ENCODE results near the gene TMEM167B.
A peak's percentile ranks its signal among the peaks of the same experiment; 100 is the strongest.
"Not testable (repeated sequence)": the region's sequence is repeated elsewhere in the genome, so short reads cannot be mapped to it uniquely, and the experiment has no call there.

Gene TMEM167B

DNA sequence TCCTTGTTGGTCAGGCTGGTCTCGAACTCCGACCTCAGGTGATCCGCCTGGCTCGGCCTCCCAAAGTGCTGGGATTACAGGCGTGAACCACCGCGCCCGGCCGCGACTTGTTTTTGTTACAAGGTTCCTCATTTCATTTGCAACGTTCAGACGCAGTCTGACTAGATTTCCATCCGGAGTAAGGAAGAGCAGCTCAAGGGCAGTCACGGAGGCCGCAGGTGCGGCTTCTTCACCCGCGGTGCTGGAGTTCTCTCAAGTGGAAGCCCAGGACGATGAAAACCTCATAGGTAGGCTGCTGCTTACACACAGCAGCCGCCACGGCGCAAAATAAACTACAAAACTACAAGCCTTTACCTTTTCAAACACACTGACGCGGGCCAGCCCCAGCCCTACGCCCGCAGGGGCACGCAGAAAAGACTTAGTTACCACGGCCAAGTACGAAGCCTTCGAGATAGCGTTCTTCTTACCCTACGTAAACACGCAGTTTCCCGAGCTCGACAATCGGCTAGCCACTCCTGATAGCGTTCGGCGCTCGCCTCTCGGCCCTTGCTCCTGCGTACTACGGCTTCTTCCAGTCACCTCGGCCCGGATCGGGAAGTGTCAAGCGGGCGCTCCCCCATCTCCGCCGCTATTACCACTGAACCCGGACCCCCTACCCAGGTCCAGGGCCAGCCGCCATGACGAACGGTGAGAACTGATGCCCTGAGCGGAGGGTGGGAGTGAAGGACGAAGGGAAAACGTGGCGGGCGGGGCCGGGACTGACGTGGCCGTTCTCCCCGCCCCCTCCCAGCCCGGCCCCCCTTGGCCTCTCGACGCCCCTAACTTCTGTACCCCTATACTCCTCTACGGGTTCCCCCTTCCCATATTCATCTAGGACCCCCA lies at the start of gene TMEM167B:
Gene TMEM167B, plus strand, starts transcription at position 569 of the 882 bp plus-strand sequence. Its CDS starts 109 bp downstream, at position 678.
- peak within 1 kb of the TSS; percentile 98 for H3K4me3 ChIP-seq (ENCODE audit: low read length)
- TF ChIP-seq ZNF274 (IDR thresholded peaks at IDR 0.05; ENCODE audit: low read depth, low read length): no peak

DNA sequence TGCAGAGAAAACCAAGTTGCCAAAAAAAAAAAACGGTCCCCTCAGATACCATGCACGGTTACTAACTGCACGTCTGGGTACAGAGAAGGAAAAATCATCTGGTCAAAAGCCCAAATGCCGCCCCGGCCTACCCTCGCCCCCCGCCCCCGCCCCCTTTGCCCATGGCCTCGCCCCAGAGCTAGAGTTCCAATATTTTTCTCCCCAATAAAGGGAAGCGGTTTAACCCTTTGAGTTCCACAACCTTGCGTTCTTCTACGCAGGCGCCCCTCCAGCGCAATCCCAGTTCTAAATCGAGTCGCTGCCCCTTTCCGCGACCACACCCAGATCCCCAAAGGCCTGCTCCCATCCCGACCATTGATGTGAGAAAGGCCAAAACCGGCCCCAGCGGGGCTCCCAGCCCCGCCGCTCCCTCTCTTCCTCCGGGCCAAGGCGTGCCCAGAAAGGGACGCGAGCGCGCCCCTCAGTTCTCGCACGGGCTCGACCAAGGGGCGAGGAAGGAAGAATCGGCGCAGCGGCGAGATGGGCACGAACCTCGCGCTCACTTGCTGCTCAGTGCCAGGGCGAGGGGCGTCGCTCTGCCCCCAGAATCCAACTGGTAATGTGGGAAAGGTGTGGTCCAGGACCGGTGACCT lies 49.5 kb upstream of the TMEM167B start:
- TF ChIP-seq ZNF274 (IDR thresholded peaks at IDR 0.05; ENCODE audit: low read depth, low read length): no peak
- H3K4me3 ChIP-seq (ENCODE audit: low read length): peak overlapping the region; percentile 95

DNA sequence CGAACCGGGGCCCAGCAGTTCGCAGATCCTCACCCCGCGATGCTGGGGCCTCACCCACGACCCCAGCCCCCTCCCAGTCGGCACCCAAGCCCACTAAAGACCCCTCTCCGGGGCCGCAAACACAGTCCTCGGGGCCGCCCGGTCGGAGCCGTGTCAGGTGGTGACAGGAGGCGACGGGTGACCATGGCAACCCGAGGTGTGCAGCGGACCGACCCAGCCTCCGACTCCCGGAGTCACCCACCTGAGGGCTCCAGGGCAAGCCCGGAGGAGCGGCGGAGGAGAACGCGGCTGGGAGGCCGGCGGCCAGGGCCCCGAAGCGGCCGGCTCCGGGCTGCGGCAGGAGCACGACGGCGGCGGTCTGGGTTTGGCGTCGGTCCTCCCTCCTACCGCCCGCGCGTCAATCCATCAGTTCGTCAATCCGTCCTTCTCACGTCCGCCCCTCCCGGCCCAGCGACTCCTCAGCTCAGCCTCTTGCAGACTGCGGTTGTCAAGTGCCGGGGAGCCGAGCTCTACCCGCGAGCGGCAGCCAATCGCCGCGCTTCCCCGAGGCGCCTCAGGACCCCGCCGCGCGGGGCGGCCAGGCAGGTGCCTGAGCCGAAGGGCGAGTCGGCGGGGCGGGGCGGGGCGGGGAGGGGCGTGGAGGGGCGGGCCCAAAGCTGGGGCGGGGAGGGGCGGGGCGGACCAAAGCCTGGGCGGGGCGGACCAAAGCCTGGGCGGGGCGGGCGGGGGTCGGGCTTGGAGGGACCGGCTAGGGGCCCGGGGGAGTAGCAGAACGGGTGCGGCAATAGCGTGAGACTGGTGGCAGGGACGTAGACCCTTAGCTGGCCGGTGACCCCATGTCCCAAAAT lies 48.7 kb upstream of the TMEM167B start, which contains the start of gene WDR47:
Gene WDR47, minus strand, starts transcription at position 482 of the 848 bp plus-strand sequence. CDS start 18,590 bp downstream, outside the sequence.
- no peak for TF ChIP-seq ZNF274 (IDR thresholded peaks at IDR 0.05; ENCODE audit: low read depth, low read length)
- H3K4me3 ChIP-seq (ENCODE audit: low read length): peak within 1 kb of the TSS; percentile 95

DNA sequence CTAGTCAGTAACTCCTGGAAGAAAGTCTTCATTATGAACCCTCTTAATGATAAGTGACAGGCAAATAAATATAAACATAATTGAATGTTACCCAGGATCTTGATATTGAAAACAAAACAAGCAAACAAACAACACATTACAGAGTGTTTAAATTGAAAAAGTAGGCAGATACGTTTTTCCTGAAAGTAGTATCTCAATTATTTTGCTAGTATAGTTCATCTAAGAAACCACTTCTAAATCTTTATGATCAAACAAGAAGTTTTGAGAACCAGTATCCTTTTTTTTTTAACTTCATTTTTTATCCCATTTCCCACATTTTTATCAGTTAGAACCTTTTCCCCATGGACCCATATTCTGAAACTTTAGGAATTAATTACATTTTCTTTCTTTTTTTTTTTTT lies 45.0 kb upstream of the TMEM167B start:
- no peak for TF ChIP-seq ZNF274 (IDR thresholded peaks at IDR 0.05; ENCODE audit: low read depth, low read length)
- no peak overlapping the region for H3K4me3 ChIP-seq (ENCODE audit: low read length)

DNA sequence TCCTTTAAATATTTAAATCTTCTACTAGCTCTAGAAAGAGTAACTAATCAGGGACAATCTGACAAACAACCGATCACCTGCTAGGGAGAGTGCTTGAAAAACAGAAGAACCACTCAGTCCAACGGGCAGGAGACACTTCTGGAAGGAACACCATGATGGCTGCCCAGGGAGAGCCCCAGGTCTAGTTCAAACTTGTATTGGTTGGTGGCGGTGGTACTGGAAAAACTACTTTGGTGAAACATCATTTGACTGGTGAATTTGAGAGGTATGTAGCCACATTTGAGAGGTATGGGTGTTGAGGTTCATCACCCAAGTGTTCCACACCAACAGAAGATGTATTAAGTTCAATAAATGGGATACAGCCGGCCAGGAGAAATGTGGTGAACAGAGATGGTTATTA lies 43.9 kb upstream of the TMEM167B start:
- TF ChIP-seq ZNF274 (IDR thresholded peaks at IDR 0.05; ENCODE audit: low read depth, low read length): no peak
- no peak overlapping the region for H3K4me3 ChIP-seq (ENCODE audit: low read length)

DNA sequence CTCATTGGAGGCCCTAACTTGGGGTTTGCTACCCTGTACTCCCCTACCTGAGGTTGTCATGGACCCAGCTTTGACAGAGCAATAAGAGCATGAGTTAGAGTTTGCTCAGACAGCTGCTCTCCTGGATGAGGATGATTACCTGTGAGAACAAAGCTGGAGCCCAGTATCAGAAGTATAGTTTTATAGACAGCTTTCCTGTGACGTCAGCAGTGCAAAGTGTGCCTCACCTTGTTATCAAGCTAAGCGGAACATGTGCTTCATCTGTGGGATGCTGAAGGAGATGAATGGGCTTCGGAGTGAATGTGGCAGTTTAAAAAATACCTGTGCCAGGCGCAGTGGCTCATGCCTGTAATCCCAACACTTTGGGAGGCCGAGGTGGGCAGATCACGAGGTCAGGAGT lies 43.2 kb upstream of the TMEM167B start:
- no peak for TF ChIP-seq ZNF274 (IDR thresholded peaks at IDR 0.05; ENCODE audit: low read depth, low read length)
- no peak overlapping the region for H3K4me3 ChIP-seq (ENCODE audit: low read length)

DNA sequence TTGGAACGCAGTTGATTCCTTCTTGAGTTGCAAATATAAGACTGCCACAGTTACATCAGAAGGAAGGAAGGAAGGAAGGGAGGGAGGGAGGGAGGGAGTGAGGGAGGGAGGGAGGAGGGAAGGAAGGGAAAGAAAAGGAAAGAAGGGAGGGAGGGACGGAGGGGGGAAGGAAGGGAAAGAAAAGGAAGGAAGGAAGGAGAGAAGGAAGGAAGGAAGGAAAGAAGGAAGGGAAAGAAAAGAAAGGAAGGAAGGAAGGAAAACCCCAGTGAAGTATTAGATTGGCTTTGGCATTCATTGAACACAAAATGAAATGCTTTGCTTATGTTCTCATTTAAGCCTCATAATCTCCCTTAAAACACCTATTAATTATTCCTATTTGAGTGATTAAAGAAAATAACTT lies 42.2 kb upstream of the TMEM167B start:
- no peak for TF ChIP-seq ZNF274 (IDR thresholded peaks at IDR 0.05; ENCODE audit: low read depth, low read length)

DNA sequence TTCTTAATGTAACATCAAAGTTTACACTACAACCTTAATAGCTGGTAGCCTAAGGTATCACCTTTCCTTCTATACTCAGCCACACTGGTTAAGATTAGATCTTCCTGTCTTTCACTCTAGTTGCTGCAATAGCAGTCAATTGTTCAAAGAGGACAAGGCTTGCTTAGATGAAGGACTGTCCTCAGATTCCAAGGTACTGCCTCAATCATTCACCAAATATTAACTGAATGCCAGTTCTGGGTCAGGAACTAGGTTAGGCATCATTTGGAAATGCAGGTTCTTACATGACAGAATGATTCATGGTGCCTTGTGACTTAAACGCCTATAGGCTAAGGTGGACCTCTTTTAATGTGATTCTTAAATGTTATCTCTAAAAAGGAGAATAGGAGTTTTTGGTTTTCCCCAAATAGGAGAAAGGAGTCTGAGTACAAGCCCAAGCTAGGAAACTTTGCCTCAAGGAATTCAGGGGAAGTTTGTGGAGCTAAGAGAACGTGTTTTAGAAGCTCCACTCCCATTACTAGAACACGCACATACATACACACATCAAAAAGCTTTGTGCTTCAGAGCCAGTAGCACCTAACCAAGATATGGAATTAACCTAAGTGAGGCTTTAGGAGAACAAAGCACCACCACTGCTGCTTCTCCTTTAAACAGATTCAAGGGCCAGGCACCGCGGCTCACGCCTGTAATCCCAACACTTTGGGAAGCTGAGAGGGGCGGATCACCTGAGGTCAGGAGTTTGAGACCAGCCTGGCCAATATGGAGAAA lies 40.2 kb upstream of the TMEM167B start:
- no peak for TF ChIP-seq ZNF274 (IDR thresholded peaks at IDR 0.05; ENCODE audit: low read depth, low read length)
- no peak overlapping the region for H3K4me3 ChIP-seq (ENCODE audit: low read length)

More for the DNA sequence above, 42.2 kb upstream of the TMEM167B start:
- no peak overlapping the region for H3K4me3 ChIP-seq (ENCODE audit: low read length)

DNA sequence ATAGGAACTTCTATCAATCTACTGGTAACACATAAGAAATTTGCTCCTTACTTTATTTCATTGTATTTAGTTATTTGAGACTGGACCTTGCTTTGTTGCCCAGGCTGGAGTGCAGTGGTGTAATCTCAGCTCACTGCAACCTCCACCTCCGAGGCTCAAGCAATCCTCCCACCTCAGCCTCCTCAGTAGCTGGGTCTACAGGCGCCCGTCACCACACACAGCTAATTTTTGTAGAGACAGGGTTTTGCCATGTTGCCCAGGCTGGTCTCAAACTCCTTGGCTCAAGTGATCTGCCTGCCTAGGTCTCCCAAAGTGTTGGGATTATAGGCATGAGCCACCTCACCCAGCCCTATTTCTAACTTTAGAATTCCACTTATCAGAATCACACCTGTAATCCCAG lies 38.4 kb upstream of the TMEM167B start:
- not testable (repeated sequence) for H3K4me3 ChIP-seq (ENCODE audit: low read length)

DNA sequence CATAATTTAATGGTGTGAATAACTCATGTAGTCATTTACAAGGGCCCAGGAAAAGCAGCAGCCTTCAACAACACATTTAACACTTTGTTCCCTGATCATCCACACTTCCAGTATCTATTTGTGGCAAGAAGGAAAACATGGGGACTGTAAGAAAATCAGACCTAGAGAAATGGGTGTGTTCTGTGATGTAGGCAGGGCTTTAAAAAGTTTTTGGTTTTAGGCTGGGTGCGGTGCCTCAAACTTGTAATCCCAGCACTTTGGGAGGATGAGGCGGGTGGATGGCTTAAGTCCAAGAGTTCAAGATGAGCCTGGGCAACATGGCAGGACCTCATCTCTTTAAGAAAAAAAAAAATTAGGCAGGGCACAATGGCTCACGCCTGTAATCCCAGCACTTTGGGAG lies 34.5 kb upstream of the TMEM167B start:
- no peak for TF ChIP-seq ZNF274 (IDR thresholded peaks at IDR 0.05; ENCODE audit: low read depth, low read length)
- no peak overlapping the region for H3K4me3 ChIP-seq (ENCODE audit: low read length)

DNA sequence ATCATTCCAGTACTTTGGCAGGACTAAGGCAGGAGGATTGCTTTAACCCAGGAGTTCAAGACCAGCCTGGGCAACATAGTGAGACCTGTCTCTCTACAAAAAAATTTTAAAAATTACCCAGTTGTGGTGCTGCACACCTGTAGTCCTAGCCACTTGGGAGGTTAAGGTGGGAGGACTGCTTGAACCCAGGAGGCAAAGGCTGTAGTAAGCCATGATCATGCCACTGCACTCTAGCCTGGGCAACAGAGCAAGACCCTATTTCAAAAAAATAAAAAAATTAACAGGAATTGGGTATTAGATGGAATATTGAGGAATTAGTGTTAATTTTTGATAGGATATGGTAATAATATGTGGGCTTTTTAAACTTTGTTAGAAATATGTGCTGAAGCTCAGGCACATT lies 31.5 kb upstream of the TMEM167B start:
- no peak for TF ChIP-seq ZNF274 (IDR thresholded peaks at IDR 0.05; ENCODE audit: low read depth, low read length)
- H3K4me3 ChIP-seq (ENCODE audit: low read length): no peak overlapping the region

DNA sequence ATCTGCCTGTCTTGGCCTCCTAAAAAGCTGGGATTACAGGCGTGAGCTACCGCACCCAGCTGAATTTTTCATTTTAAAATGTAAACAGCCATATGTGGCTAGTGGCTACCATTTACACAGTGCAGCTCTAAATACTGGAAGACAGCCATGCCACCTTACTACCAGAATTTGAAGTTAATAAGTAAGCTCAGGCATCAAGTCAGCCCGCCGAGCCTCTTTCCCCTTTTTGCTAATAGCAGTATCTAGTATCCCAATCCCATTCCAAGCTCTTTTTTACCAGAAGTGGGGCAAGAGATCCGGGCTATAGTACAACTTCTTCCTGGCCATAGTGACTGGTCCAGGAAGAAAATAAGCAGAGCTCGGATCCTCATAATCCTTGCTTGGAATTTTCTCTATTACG lies 29.9 kb upstream of the TMEM167B start:
- no peak for TF ChIP-seq ZNF274 (IDR thresholded peaks at IDR 0.05; ENCODE audit: low read depth, low read length)

DNA sequence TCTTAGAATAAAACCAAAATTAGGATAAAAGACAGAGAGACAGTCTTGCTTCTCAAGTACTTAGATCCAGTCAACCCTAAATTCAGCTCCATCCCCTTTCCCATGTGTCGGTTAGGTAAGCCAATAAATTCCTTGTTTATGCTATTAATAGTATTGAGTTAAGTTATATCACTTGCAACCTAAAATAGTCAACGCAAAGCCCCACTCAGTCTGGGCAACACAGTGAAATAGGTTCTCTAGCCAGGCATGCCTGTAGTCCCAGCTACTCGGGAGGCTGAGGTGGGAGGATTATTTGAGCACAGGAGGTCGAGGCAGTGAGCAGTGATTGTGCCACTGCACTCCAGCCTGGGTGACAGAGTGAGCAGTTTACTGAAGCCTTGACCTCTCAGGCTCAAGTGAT lies 29.4 kb upstream of the TMEM167B start:
- no peak for TF ChIP-seq ZNF274 (IDR thresholded peaks at IDR 0.05; ENCODE audit: low read depth, low read length)
- no peak overlapping the region for H3K4me3 ChIP-seq (ENCODE audit: low read length)

More for the DNA sequence above, 29.9 kb upstream of the TMEM167B start:
- no peak overlapping the region for H3K4me3 ChIP-seq (ENCODE audit: low read length)
